ENCODE results near the gene GNAO1. TPM values are rescaled to one million over a fixed set of nuclear protein-coding genes. Genes with fewer than 3 reads are reported as not detected.

Gene GNAO1
- total RNA-seq, 4 donors from 2014 or later: 0.67 to 4.0 (median 2.2) TPM

- 85 to 90% methylated on average over 8 to 13 of the region's 13 CpGs for WGBS, 2 donors
- no peak for TF ChIP-seq CTCF (IDR thresholded peaks at IDR 0.05)
- TF ChIP-seq POLR2A (IDR thresholded peaks at IDR 0.05): no peak
- H3K4me3 ChIP-seq (ENCODE audit: low read depth, poor library complexity, severe bottlenecking): no peak overlapping the region
- intact Hi-C loops (cut with DNase I; ENCODE audit: low total_unique reads): no loop called here
- DNase-seq (ENCODE audit: low spot score in 2 of 2): no peak
These were observed 120.1 kb downstream of the GNAO1 start for GRCh38 chr16:56311208-56312027.

GRCh38 chr16:56312028-56312300 is 120.7 kb downstream of the GNAO1 start:
- no peak for DNase-seq (ENCODE audit: low spot score in 2 of 2)
- no peak for TF ChIP-seq CTCF (IDR thresholded peaks at IDR 0.05)
- no peak for TF ChIP-seq POLR2A (IDR thresholded peaks at IDR 0.05)
- H3K4me3 ChIP-seq (ENCODE audit: low read depth, poor library complexity, severe bottlenecking): no peak overlapping the region
- WGBS, 2 donors: 75 to 83% methylated on average over 10 to 11 of the region's 11 CpGs
- intact Hi-C loops (cut with DNase I; ENCODE audit: low total_unique reads): no loop called here

- intact Hi-C loops (cut with DNase I; ENCODE audit: low total_unique reads): no loop called here
- no peak for DNase-seq (ENCODE audit: low spot score in 2 of 2)
- TF ChIP-seq POLR2A (IDR thresholded peaks at IDR 0.05) (no peak), CTCF (IDR thresholded peaks at IDR 0.05) (no peak)
- H3K4me3 ChIP-seq (ENCODE audit: low read depth, poor library complexity, severe bottlenecking): no peak overlapping the region
- WGBS, 2 donors: 95 to 98% methylated on average over 7 of the region's 7 CpGs
These were observed 121.3 kb downstream of the GNAO1 start for GRCh38 chr16:56312556-56312955.

GRCh38 chr16:56314244-56314850 is 123.1 kb downstream of the GNAO1 start:
- 83 to 85% methylated on average over 18 of the region's 18 CpGs for WGBS, 2 donors
- TF ChIP-seq POLR2A (IDR thresholded peaks at IDR 0.05) (no peak), CTCF (IDR thresholded peaks at IDR 0.05) (no peak)
- DNase-seq (ENCODE audit: low spot score in 2 of 2): no peak
- H3K4me3 ChIP-seq (ENCODE audit: low read depth, poor library complexity, severe bottlenecking): no peak overlapping the region
- intact Hi-C loops (cut with DNase I; ENCODE audit: low total_unique reads): no loop called here

- DNase-seq (ENCODE audit: low spot score in 2 of 2): no peak
- H3K4me3 ChIP-seq (ENCODE audit: low read depth, poor library complexity, severe bottlenecking): no peak overlapping the region
- no peak for TF ChIP-seq CTCF (IDR thresholded peaks at IDR 0.05)
- TF ChIP-seq POLR2A (IDR thresholded peaks at IDR 0.05): no peak
- WGBS, 2 donors: 88 to 90% methylated on average over 7 of the region's 7 CpGs
- intact Hi-C loops (cut with DNase I; ENCODE audit: low total_unique reads): loop anchor here (5.0 kb wide), 1 partner anchor 369 kb away; no protein-coding TSS in a partner anchor
These were observed 124.7 kb downstream of the GNAO1 start for GRCh38 chr16:56315955-56316354.
